Pancreas (tissue), 10 donors: ENCODE results near the gene SYNJ2. TPM values are rescaled to one million over a fixed set of nuclear protein-coding genes. Genes with fewer than 3 reads are reported as not detected.

ENCODE experiments used
- ATAC-seq, 4 donors: fragments of 200-7000 bp; cut with Tn5 transposase; one replicate each; pipeline versions ENCODE4 v1.8.0 to v1.9.1; 2020; ENCODE audit warnings: mild to moderate bottlenecking in 4 of 4, moderate library complexity in 4 of 4
- DNase-seq, 6 donors: peaks; one replicate each; pipeline ENCODE4 v3.0.0-alpha.2; 2020
- FAIRE-seq: peaks from 2 replicates; lab custom pipeline; 2012; peaks lifted over from hg19 to GRCh38; lab: Jason Lieb, UNC
- H3K27ac ChIP-seq, 4 donors: fragments of 200-600 bp; sonication (generic); 1 replicate in 3 of 4; 2 replicates in 1 of 4; pipeline versions ENCODE4 v1.5.0 to v1.8.0; 2020
- H3K27me3 ChIP-seq, 4 donors: fragments of 200-600 bp; one replicate each; pipeline ENCODE4 v1.8.0; 2021
- H3K36me3 ChIP-seq, 3 donors: fragments of 200-600 bp; sonication (generic) in 1 of 3; one replicate each; pipeline versions ENCODE4 v1.5.0 to v1.8.0; 2020 to 2021
- H3K4me1 ChIP-seq, 3 donors: fragments of 200-600 bp; one replicate each; pipeline ENCODE4 v1.8.0; 2021
- H3K4me3 ChIP-seq, 4 donors: fragments of 200-600 bp; sonication (generic) in 2 of 4; one replicate each; pipeline versions ENCODE4 v1.5.0 to v1.8.0; 2020 to 2021
- H3K9me3 ChIP-seq, 4 donors: fragments of 200-600 bp; one replicate each; pipeline ENCODE4 v1.8.0; 2021
- CTCF ChIP-seq, 4 donors: fragments of 200-600 bp; sonication (generic) in 3 of 4; IDR thresholded peaks; one replicate each; pipeline versions ENCODE4 v1.5.0 to v1.8.0; 2021; ENCODE audit warnings: antibody characterized with exemption in 4 of 4
- WGBS, 2 donors: extraction: QIAGEN DNeasy Blood & Tissue Kit; methylation state at CpG; one replicate each; pipeline ENCODE4 v1.1.7; 2013; 5-methylcytosine and 5-hydroxymethylcytosine counted together
- intact Hi-C, 3 donors: fragments of 100-400 bp; cut with DNase I; formaldehyde crosslinking; loops; one replicate each; pipeline versions ENCODE4 v1.11.1 to v1.14.2; 2022
- polyA plus RNA-seq, 2 donors: library from polyadenylated mRNA; stranded (reverse); fragments of 200-250 nt; gene quantifications; one replicate each; pipeline ENCODE4 v1.2.3, GENCODE V29; 2013
- total RNA-seq, 6 donors: library from RNA; stranded (reverse); fragmentation: NEBNext Ultra II Directional in 4 of 6; extraction: Animal tissue kit (Norgen Biotek cat#: 25700) in 4 of 6; gene quantifications; one replicate each; pipeline versions ENCODE4 v1.2.1 to v1.2.4, GENCODE V29; 2021 to 2023
- donor health status: healthy with polysubstance abuse.
- donor health status: DM: no; HTN: no; CAD: no; lungs with moderate emphysema.
- donor health status: DM: no; HTN: no; CAD: no.
- donor health status: control.
- donor health status: control.
- donor health status: Bipolar disorder and iron deficiency.
- donor health status: DM: yes; HTN: yes; CAD: no.
- donor health status: DM: no; HTN: no; CAD: no.
- donor health status: DM: no; HTN: no; CAD: no.
- donor health status: DM: yes; HTN: yes; CAD: no.

The SYNJ2 gene
- total and polyA plus RNA-seq, 8 donors: 7.9 to 17.1 (median 9.9) TPM

- Histone ChIP-seq H3K27ac (no peak overlapping the region), H3K4me3 (no peak overlapping the region), H3K4me1 (no peaks in the 10 kb centered on the region), H3K27me3 (no peaks in the 10 kb centered on the region), H3K36me3 (no peaks in the 10 kb centered on the region), H3K9me3 (no peaks in the 10 kb centered on the region)
- WGBS, 2 donors: 83 to 86% methylated on average over 2 of the region's 2 CpGs
- no peak for FAIRE-seq
- TF ChIP-seq CTCF (IDR thresholded peaks at IDR 0.05): no peak
- no peak for ATAC-seq
- no peak for DNase-seq
- intact Hi-C loops: no loop called here
Observed at GRCh38 chr6:158122048-158122447, 140.4 kb downstream of the SYNJ2 start.

GRCh38 chr6:158124288-158124687 lies 142.6 kb downstream of the SYNJ2 start:
- DNase-seq (no peak), ATAC-seq (no peak), FAIRE-seq (no peak)
- Histone ChIP-seq H3K4me3 (no peak overlapping the region), H3K4me1 (no peaks in the 10 kb centered on the region), H3K9me3 (no peaks in the 10 kb centered on the region), H3K27me3 (no peaks in the 10 kb centered on the region), H3K27ac (no peak overlapping the region), H3K36me3 (no peaks in the 10 kb centered on the region)
- intact Hi-C loops: no loop called here
- WGBS, 2 donors: 85 to 100% methylated on average over 1 of the region's 1 CpG
- no peak for TF ChIP-seq CTCF (IDR thresholded peaks at IDR 0.05)

- FAIRE-seq: no peak
- 95 to 100% methylated on average over 2 of the region's 2 CpGs for WGBS, 2 donors
- ATAC-seq: no peak
Observed at GRCh38 chr6:158125271-158125670, 143.6 kb downstream of the SYNJ2 start.

GRCh38 chr6:158131926-158132325 lies 150.3 kb downstream of the SYNJ2 start:
- intact Hi-C loops: no loop called here
- DNase-seq: no peak
- Histone ChIP-seq H3K4me1 (no peaks in the 10 kb centered on the region), H3K4me3 (no peak overlapping the region), H3K36me3 (no peaks in the 10 kb centered on the region), H3K27ac (no peak overlapping the region), H3K9me3 (no peaks in the 10 kb centered on the region), H3K27me3 (no peaks in the 10 kb centered on the region)
- no peak for FAIRE-seq
- TF ChIP-seq CTCF (IDR thresholded peaks at IDR 0.05): no peak
- ATAC-seq: no peak
- WGBS, 2 donors: 42 to 61% methylated on average over 1 of the region's 1 CpG

More at GRCh38 chr6:158125271-158125670, 143.6 kb downstream of the SYNJ2 start:
- Histone ChIP-seq H3K4me3 (no peak overlapping the region), H3K4me1 (no peaks in the 10 kb centered on the region), H3K36me3 (no peaks in the 10 kb centered on the region), H3K27me3 (no peaks in the 10 kb centered on the region), H3K9me3 (no peaks in the 10 kb centered on the region), H3K27ac (no peak overlapping the region)
- TF ChIP-seq CTCF (IDR thresholded peaks at IDR 0.05): no peak
- no peak for DNase-seq
- intact Hi-C loops: no loop called here

- no peaks in the 10 kb centered on the region for H3K36me3 ChIP-seq
- no peaks in the 10 kb centered on the region for H3K9me3 ChIP-seq
- no peak for FAIRE-seq
- peak in 3 of 6 donors; percentile 26 to 38 (median 32) for DNase-seq
- H3K4me3 ChIP-seq: no peak overlapping the region
- peak; percentile 53 to 90 (median 84) for ATAC-seq
- H3K27ac ChIP-seq: peak overlapping the region in 1 of 4 donors; percentile 12
- no peaks in the 10 kb centered on the region for H3K27me3 ChIP-seq
- intact Hi-C loops: no loop called here
- no peak for TF ChIP-seq CTCF (IDR thresholded peaks at IDR 0.05)
- H3K4me1 ChIP-seq: no peaks in the 10 kb centered on the region
Observed at GRCh38 chr6:158142789-158143188, 161.1 kb downstream of the SYNJ2 start.
